GM12892 (cell line): ENCODE data around the gene PLEKHA6. TPM values are rescaled to one million over a fixed set of nuclear protein-coding genes. Genes with fewer than 3 reads are reported as not detected.

ENCODE experiments used
- DNase-seq: peaks from one replicate; pipeline ENCODE4 v3.0.0; 2011; ENCODE audit not compliant: insufficient read length
- FAIRE-seq: peaks from 2 replicates; lab custom pipeline; 2011; peaks lifted over from hg19 to GRCh38; lab: Jason Lieb, UNC
- POLR2A ChIP-seq: IDR thresholded peaks from 2 replicates; pipeline ENCODE4 v1.6.1; 2011; ENCODE audit warnings: low read depth, low read length, control low read depth
- POLR2AphosphoS5 ChIP-seq: IDR thresholded peaks from 2 replicates; pipeline ENCODE4 v1.6.1; 2011; ENCODE audit warnings: low read depth, low read length, control low read depth
- TAF1 ChIP-seq: IDR thresholded peaks from 2 replicates; pipeline ENCODE4 v1.6.1; 2011; ENCODE audit warnings: low read depth, mild to moderate bottlenecking, control low read depth, low read length, borderline replicate concordance
- polyA plus RNA-seq: library from polyadenylated mRNA; unstranded; fragments of >200 nt; gene quantifications from one replicate; pipeline ENCODE4 v1.2.1, GENCODE V29; 2012; ENCODE audit warnings: missing spikeins, inconsistent platforms; ENCODE audit not compliant: missing spikeins

The PLEKHA6 gene, protein sequence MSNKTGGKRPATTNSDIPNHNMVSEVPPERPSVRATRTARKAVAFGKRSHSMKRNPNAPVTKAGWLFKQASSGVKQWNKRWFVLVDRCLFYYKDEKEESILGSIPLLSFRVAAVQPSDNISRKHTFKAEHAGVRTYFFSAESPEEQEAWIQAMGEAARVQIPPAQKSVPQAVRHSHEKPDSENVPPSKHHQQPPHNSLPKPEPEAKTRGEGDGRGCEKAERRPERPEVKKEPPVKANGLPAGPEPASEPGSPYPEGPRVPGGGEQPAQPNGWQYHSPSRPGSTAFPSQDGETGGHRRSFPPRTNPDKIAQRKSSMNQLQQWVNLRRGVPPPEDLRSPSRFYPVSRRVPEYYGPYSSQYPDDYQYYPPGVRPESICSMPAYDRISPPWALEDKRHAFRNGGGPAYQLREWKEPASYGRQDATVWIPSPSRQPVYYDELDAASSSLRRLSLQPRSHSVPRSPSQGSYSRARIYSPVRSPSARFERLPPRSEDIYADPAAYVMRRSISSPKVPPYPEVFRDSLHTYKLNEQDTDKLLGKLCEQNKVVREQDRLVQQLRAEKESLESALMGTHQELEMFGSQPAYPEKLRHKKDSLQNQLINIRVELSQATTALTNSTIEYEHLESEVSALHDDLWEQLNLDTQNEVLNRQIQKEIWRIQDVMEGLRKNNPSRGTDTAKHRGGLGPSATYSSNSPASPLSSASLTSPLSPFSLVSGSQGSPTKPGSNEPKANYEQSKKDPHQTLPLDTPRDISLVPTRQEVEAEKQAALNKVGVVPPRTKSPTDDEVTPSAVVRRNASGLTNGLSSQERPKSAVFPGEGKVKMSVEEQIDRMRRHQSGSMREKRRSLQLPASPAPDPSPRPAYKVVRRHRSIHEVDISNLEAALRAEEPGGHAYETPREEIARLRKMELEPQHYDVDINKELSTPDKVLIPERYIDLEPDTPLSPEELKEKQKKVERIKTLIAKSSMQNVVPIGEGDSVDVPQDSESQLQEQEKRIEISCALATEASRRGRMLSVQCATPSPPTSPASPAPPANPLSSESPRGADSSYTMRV
- 0.21 TPM for polyA plus RNA-seq

DNA sequence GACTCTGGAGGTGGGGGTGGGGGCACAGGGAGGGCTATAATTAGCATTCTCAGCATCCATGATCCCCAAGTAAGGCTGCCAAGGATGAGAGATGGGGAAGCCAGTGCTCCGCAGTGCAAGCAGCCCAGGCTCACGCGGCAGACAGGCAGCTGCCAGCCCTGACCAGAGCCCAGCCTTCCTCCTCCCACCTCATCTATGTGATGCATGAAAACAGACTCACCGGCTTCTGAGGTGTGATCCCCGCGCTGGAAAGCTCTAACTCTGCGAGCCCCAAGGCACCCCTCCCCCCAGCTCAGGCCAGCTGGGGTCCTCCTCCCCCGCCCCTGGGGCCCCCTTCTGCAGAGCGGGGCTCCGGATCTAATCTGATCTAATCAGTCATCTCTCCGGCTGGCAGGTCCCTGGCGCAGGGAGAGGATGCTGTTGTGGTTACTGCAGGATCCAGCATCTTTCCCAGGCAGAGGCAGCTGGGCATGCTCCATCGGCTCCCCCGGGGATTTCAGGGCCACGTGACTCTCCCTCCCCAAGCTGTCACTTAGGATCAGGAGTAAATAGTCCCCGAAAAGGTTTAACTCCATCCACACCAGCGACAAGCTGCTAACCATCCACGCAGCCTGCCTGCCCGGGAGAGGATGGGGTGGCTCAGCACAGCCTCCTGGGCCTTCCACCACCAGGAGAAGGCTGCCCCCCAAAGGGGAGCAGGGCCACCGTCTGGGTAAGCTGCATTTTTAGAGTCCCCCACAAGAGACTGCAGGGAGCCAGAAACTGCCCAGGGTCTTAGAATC is at the start of gene PLEKHA6:
TSS of gene PLEKHA6 (minus strand) at position 456 of the 782 bp plus-strand sequence. CDS start 86,202 bp downstream, outside the sequence.
- no peak for FAIRE-seq
- no peak for TF ChIP-seq TAF1
- TF ChIP-seq POLR2A = no peak
- TF ChIP-seq POLR2AphosphoS5 = no peak
- DNase-seq = no peak

DNA sequence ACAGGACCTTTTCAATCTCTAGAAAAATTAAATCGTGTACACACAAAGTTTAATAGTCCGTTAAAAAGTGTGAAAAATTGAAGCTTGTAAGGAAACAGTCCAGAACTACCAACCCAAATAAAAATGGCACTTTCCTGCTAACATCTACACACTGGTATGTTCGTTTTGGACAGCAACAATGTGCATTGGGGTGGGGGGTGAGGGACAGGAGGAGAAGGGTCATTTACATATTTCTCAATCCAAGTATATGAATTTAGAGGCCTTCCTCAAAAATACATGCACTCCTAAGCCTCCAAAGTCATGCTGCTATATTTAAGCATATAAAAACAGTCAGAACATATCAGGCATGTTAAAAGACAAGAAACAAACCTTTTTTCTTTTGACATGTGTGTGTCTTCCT is 49.4 kb upstream of the PLEKHA6 start:
- TF ChIP-seq TAF1 = no peak
- no peak for TF ChIP-seq POLR2AphosphoS5
- TF ChIP-seq POLR2A = no peak
- DNase-seq (no peak), FAIRE-seq (no peak)

DNA sequence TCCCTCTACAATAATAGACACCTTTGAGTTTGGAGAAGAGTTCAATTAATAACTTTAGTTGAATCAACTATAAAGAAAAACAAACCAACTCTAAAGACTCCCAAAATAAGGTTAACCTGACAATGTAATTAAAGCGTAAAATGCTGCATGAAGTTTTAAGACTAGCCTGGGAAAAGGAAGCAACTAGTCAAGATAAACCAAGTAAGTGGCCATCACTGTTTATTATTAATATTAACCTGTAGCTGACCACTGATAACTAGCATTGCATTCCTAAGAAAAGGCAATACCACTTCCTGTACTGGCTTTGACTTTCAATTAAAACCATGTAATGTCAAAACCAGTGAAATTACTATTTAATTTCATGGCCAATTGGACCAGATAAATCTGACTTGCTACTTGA is 48.9 kb upstream of the PLEKHA6 start:
- DNase-seq = no peak
- no peak for FAIRE-seq
- no peak for TF ChIP-seq POLR2A

DNA sequence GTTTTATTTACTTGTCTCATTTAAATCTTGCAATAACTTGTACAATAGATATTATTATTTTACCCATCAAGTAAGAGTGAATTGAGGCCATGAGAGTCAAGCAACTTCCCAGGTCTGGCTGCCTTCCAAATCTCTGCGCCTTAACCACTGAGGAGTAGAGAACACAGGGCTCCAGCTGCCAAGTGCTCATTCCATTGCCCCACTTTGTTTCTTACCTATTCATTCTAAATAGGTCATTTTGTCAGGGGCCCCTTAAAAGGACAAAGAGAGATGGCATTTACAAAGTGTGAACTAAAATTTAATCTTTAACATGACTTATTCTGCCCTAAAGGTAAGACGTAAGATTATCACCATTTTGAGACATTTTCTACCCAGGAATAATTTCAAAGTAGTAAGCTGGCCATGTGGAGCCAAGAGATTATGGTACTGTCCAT is 48.4 kb upstream of the PLEKHA6 start:
- FAIRE-seq (no peak), DNase-seq (no peak)
- TF ChIP-seq POLR2AphosphoS5 (no peak), POLR2A (no peak), TAF1 (no peak)

DNA sequence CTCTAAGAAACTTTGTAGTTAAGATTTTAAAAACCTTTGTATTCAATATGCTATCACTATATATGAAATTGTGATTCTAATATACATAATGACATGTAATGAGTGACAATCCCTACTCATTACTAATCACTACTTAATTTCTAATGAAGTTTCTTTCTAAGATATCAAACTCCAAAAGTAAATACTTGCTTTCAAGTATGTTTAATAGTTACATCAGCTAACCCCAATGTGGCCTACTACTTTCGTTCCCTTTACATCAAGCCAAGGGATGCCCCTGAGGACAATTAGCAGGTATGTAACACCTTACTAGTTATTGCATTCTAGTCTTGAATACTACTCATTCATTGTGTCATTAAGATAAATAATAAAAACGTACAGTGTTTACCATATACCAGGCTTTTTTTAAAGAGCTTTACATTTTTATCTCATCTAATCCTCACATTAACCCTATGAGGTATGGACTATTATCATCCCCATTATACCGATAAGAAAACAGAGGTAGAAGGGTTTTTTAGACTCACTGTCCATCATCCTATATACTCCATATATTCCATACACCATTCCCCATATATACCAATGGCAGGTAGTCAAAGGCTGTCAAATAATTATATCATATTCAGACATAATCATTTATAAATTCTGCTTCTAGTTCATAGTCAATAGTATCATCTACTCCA is 47.7 kb upstream of the PLEKHA6 start:
- FAIRE-seq (no peak), DNase-seq (no peak)
- TF ChIP-seq TAF1 = no peak
- TF ChIP-seq POLR2A = no peak

DNA sequence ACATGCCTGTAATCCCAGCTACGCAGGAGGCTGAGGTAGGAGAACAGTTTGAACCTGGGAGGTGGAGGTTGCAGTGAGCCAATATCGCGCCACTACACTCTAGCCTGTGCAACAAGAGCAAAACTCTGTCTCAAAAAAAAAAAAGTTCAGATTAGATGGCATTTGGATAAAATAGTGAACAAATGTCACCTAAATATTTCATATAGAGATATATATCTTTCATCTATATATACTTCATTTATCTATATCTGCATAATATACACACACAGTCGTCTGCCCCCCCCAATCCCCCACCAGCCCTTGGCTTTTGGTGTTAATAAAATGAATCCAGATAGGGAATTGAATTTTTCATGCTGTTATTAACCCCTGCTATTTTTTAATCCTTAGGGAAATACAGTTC is 46.9 kb upstream of the PLEKHA6 start:
- TF ChIP-seq POLR2AphosphoS5 = no peak
- TF ChIP-seq TAF1 = no peak
- TF ChIP-seq POLR2A = no peak
- FAIRE-seq (no peak), DNase-seq (no peak)

DNA sequence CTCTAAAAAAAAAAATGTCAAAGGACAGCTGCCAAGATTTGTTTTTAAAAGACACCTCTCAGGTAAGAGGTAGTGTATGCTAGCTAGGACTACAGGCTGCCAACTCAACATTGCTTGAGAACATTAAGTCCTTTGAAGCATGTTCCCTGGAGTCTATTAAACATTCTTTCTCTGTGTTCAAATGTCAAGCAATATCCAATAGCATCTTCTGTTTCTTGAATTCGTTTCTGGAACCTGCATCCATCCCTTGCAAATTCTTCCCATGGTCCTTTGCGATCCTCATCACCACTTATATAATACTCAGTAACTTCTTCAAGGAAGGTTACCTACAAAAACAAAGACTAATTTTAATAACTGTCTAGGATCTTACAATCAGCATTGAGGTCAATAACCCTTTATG is 46.3 kb upstream of the PLEKHA6 start:
- DNase-seq (no peak), FAIRE-seq (no peak)
- TF ChIP-seq TAF1 (no peak), POLR2A (no peak), POLR2AphosphoS5 (no peak)

DNA sequence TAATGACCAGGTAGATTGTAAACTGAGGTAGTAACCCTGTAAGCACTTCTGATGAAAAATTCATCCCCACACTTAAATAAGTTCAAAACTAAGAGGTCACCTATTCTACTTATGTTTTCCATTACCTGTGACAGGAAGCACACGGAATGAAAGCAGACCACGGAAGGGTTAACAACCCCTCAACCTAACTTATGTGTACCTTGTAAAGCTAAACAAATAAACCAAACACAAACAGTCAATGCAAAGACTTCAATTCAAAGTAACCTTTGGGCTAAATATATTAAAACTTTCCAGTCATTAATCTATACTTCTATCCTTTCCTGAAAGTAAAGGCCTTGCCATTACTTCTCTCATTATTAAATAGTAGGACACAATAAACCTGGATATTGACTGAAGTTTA is 44.9 kb upstream of the PLEKHA6 start:
- DNase-seq (no peak), FAIRE-seq (no peak)
- TF ChIP-seq TAF1 (no peak), POLR2AphosphoS5 (no peak)

DNA sequence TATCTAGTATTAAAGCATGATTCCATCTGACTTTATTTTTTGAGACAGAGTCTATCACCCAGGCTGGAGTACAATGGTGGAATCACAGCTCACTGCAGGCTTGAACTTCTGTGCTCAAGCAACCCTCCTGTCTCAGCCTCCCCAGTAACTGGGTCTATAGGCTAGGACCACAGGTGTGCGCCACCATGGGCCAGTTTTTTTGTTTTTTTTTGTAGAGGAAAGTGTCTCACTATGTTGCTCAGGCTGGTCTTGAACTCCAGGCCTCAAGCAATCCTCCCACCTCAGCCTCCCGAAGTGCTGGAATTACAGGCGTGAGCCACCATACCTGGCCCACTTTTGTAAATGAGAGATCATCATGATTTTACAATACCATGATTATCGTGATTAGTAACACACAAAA is 42.7 kb upstream of the PLEKHA6 start:
- no peak for FAIRE-seq

DNA sequence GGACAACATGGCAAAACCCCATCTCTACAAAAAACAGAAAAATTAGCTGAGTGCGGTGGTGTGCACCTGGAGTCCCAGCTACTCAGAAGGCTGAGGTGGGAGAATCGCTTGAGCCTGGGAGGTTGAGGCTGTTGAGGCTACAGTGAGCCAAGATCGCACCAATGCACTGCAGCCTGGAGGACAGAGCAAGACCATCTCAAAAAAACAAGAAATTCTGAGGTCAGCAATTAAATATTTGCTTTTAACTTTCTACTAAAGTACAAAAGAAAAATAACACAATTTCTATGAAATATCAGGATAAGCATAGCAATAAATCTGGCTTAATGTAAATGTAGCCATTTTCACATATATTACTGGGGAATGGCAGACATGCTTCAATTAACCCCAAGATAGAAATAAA is 42.0 kb upstream of the PLEKHA6 start:
- DNase-seq (no peak), FAIRE-seq (no peak)
- TF ChIP-seq POLR2A (no peak), TAF1 (no peak), POLR2AphosphoS5 (no peak)

More for the DNA sequence above, 42.7 kb upstream of the PLEKHA6 start:
- DNase-seq = no peak
- TF ChIP-seq TAF1 = no peak
- no peak for TF ChIP-seq POLR2A
- no peak for TF ChIP-seq POLR2AphosphoS5
